Ascending aorta (tissue), 2 donors: ENCODE results near the gene SQOR. TPM values are rescaled to one million over a fixed set of nuclear protein-coding genes. Genes with fewer than 3 reads are reported as not detected.

Source experiments
- DNase-seq, 2 donors: peaks; one replicate each; pipeline ENCODE4 v3.0.0-alpha.2; 2019; ENCODE audit warnings: low spot score in 2 of 2
- H3K27ac ChIP-seq, 2 donors: fragments of 200-600 bp; sonication (generic); one replicate each; pipeline ENCODE4 v1.5.1; 2016 to 2017; ENCODE audit warnings: mild to moderate bottlenecking in 1 of 2
- H3K27me3 ChIP-seq: fragments of 200-600 bp; sonication (generic); one replicate; pipeline ENCODE4 v1.5.1; 2017
- H3K36me3 ChIP-seq, 2 donors: fragments of 200-600 bp; sonication (generic); one replicate each; pipeline ENCODE4 v1.5.1; 2016
- H3K4me1 ChIP-seq, 2 donors: fragments of 200-600 bp; sonication (generic); one replicate each; pipeline ENCODE4 v1.5.1; 2016 to 2017; ENCODE audit warnings: mild to moderate bottlenecking in 1 of 2
- H3K4me3 ChIP-seq, 2 donors: fragments of 200-600 bp; sonication (generic); one replicate each; pipeline ENCODE4 v1.5.1; 2016 to 2017; ENCODE audit warnings: mild to moderate bottlenecking in 1 of 2
- H3K9me3 ChIP-seq, 2 donors: fragments of 200-600 bp; sonication (generic); one replicate each; pipeline ENCODE4 v1.5.1; 2016
- intact Hi-C: fragments of 100-400 bp; cut with DNase I; formaldehyde crosslinking; loops from one replicate; pipeline ENCODE4 v1.15.1; 2023
- total RNA-seq: library from RNA; depleted of rRNA; stranded (reverse); fragments of >200 nt; gene quantifications from one replicate; pipeline ENCODE4 v1.1.0, GENCODE V29; 2016
- TF ChIP-seq, protein P1 (sequence below), 3 experiments: fragments of 200-600 bp in 2 of 3; fragments of 450-650 bp in 1 of 3; sonication (generic) in 2 of 3; IDR thresholded peaks; one replicate each; pipeline ENCODE4 v1.5.1; 2016 to 2019; ENCODE audit warnings: antibody characterized with exemption in 3 of 3, mild to moderate bottlenecking in 1 of 3, moderate library complexity in 1 of 3

The SQOR gene
- total RNA-seq: 61.4 TPM

DNA sequence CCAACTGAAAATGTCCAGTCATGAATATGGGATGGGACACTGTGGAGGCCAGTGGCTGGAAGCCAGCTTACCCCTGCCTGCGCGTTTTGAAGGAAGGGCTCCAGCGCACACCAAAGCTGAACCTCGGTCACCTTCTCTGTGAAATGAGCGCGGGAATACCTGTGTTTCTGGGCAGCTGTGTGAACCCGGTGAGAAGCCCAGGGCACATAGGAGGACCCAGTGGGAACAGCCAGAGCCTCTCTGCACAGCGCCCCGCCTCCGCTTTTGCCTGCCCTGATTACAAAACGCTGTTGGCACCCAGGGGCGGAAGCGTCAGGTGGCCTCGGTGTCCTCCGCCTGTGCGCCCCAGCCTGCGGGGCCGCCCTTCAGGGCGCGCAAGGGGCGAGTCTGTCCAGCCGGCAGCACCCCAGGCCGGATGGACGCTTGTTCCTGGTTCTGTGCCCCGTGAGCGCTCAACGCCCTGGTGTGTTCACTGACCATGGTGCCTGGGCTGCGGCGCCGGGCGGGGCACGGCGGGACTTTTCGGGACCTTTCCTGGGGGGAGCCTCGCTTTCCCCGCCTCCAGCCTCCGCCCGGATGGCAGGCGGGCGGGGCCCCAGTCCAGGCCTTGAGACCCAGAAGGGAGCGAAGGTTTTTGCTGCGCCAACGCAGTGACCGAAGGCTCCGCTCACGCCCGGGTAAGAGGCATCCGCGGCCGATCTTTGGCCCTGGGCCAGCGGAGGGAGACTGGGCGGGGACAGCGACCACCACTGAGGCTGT is at the start of gene SQOR:
SQOR (plus strand) TSS at position 598 of the 759 bp plus-strand sequence. CDS start 23,895 bp downstream, outside the sequence.
- peak within 1 kb of the TSS; percentile 91 to 93 for H3K27ac ChIP-seq
- intact Hi-C loops: loop anchor here (1.0 to 10.0 kb wide), 4 partner anchors 26 to 910 kb away; no protein-coding TSS in a partner anchor
- no peaks in the 10 kb centered on the region for H3K36me3 ChIP-seq
- H3K4me1 ChIP-seq: peaks cover 16 to 31% of the 10 kb centered on the region in 2 donors
- TF ChIP-seq, protein P1, sequence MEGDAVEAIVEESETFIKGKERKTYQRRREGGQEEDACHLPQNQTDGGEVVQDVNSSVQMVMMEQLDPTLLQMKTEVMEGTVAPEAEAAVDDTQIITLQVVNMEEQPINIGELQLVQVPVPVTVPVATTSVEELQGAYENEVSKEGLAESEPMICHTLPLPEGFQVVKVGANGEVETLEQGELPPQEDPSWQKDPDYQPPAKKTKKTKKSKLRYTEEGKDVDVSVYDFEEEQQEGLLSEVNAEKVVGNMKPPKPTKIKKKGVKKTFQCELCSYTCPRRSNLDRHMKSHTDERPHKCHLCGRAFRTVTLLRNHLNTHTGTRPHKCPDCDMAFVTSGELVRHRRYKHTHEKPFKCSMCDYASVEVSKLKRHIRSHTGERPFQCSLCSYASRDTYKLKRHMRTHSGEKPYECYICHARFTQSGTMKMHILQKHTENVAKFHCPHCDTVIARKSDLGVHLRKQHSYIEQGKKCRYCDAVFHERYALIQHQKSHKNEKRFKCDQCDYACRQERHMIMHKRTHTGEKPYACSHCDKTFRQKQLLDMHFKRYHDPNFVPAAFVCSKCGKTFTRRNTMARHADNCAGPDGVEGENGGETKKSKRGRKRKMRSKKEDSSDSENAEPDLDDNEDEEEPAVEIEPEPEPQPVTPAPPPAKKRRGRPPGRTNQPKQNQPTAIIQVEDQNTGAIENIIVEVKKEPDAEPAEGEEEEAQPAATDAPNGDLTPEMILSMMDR (IDR thresholded peaks at IDR 0.05): no peak
- no peaks in the 10 kb centered on the region for H3K9me3 ChIP-seq
- peak within 1 kb of the TSS; percentile 77 to 83 for H3K4me3 ChIP-seq
- DNase-seq: peak; percentile 65 to 93
- no peaks in the 10 kb centered on the region for H3K27me3 ChIP-seq

- peaks cover 3 to 26% of the 10 kb centered on the region in 2 donors for H3K4me1 ChIP-seq
- H3K9me3 ChIP-seq: no peaks in the 10 kb centered on the region
- DNase-seq: no peak
- H3K27ac ChIP-seq: peak overlapping the region in 1 of 2 donors; percentile 97
- H3K4me3 ChIP-seq: no peak overlapping the region
- H3K27me3 ChIP-seq: no peaks in the 10 kb centered on the region
- TF ChIP-seq, protein P1 (IDR thresholded peaks at IDR 0.05): no peak
- intact Hi-C loops: no loop called here
- no peaks in the 10 kb centered on the region for H3K36me3 ChIP-seq
Measured at GRCh38 chr15:45585069-45585791, 49.6 kb upstream of the SQOR start.

DNA sequence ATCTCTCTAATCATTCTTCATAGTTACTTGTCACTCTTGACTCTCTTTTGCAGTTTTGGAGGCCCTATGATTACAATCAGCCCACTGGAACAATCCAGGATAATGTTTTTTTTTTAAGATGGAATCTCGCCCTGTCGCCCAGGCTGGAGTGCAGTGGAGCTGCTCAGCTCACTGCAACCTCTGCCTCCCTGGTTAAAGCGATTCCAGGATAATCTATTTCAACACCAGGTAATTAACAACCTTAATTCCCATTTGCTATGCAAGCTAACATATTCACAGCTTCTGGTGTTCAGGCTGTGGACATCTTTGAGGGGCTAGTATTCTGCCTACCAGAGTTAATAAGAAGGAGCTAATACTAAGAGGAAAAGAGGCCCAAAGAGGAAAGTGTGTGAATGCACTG is 48.7 kb upstream of the SQOR start:
- Histone ChIP-seq H3K4me3 (peak overlapping the region; percentile 82 to 92), H3K4me1 (peaks cover 3 to 30% of the 10 kb centered on the region in 2 donors), H3K27me3 (no peaks in the 10 kb centered on the region), H3K9me3 (no peaks in the 10 kb centered on the region), H3K27ac (peak overlapping the region; percentile 97 to 99), H3K36me3 (no peaks in the 10 kb centered on the region)
- DNase-seq: no peak
- TF ChIP-seq, protein P1 (IDR thresholded peaks at IDR 0.05): no peak
- intact Hi-C loops: loop anchor here (1.0 kb wide), 1 partner anchor 48 kb away; no protein-coding TSS in a partner anchor

GRCh38 chr15:45586601-45587094 is 48.2 kb upstream of the SQOR start:
- H3K4me1 ChIP-seq: peaks cover 3 to 33% of the 10 kb centered on the region in 2 donors
- H3K9me3 ChIP-seq: no peaks in the 10 kb centered on the region

More at GRCh38 chr15:45586601-45587094, 48.2 kb upstream of the SQOR start:
- H3K36me3 ChIP-seq: no peaks in the 10 kb centered on the region
- H3K27me3 ChIP-seq: no peaks in the 10 kb centered on the region
- H3K4me3 ChIP-seq: peak overlapping the region; percentile 82 to 92
- TF ChIP-seq, protein P1 (IDR thresholded peaks at IDR 0.05): no peak
- intact Hi-C loops: loop anchor here (1.0 kb wide), 1 partner anchor 48 kb away; no protein-coding TSS in a partner anchor
- peak overlapping the region; percentile 97 to 99 for H3K27ac ChIP-seq
- DNase-seq: no peak
